ENCODE measurements around the gene RPS6KA1. TPM values are rescaled to one million over a fixed set of nuclear protein-coding genes. Genes with fewer than 3 reads are reported as not detected.

Gene RPS6KA1
- total and polyA plus RNA-seq, 9 of the 15 experiments (the other 6 are each of a cell fraction or from before 2014, with no cell fraction given), result 2.4 to 61.0 (median 35.5) TPM

DNA sequence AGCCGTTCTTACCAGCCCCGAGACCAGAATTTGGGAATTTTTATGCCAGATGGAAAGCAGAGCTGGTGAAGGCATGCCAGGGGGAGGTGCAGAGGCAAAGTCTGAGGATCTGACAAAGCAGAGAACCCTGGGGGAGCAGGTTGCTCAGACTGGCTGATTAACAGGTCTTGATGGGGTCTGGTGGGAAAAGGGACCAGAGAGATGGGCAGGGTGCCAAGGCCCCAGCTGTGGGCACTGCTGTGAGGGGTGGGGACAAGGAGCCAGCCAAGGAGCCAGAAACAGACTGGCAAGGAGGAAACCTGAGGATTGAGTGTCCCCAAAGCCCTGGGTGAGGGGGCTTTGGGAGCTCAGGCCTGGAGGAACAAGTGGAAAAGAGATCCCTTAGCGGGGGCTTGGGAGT lies 21.4 kb downstream of the RPS6KA1 start:
- TF ChIP-seq KAT2B (IDR thresholded peaks at IDR 0.05; ENCODE audit: low read depth, low read length) (no peak), NFIC (IDR thresholded peaks at IDR 0.05) (0 out of 2 replicates have a peak, but pooled peaks have one; percentile 42)
- intact Hi-C loops (cut with micrococcal nuclease) (no loop called here), in situ Hi-C loops (cut with MboI) (no loop called here)
- Histone ChIP-seq H3K27me3 (ENCODE audit: control insufficient read depth in 2 of 2, insufficient read depth in 2 of 2, low read length in 2 of 2) (no peaks in the 10 kb centered on the region), H3K9me3 (replicated peaks; ENCODE audit: control insufficient read depth, insufficient read depth, low read depth, low read length) (no peaks in the 10 kb centered on the region), H3K27ac (ENCODE audit: extremely low read depth, low read depth, low read length) (no peak overlapping the region), H3K9me1 (ENCODE audit: control insufficient read depth, insufficient read depth, low read length) (no peaks in the 10 kb centered on the region), H3K36me3 (ENCODE audit: control insufficient read depth, insufficient read depth, low read length) (peaks cover 75% of the 10 kb centered on the region; the same call in 2 of the 3 replicates), H3K79me2 (ENCODE audit: control insufficient read depth, insufficient read depth, low read length) (no peaks in the 10 kb centered on the region), H3K9ac (ENCODE audit: insufficient read depth in 1 of 2, low read depth in 2 of 2, low read length in 2 of 2) (peak overlapping the region in 1 of 2 experiments; percentile 6; a peak in 1 of 4 replicates), H4K20me1 (replicated peaks; ENCODE audit: control insufficient read depth, insufficient read depth, low read length) (no peaks in the 10 kb centered on the region), H3K4me2 (ENCODE audit: insufficient read depth, low read length) (no peak overlapping the region), H2AFZ (ENCODE audit: low read depth, low read length) (no peak overlapping the region), H3K4me1 (replicated peaks in 1 of 2; ENCODE audit: control insufficient read depth in 2 of 2, insufficient read depth in 2 of 2, low read length in 2 of 2) (peaks cover 0 to 9% of the 10 kb centered on the region in 2 experiments; a peak in 2 of 5 replicates), H3K4me3 (no peak overlapping the region)
- POLR2A ChIA-PET, result interaction anchor here (0.5 to 3.0 kb wide), 6 partner anchors 9 to 377 kb away, joined by 3 to 11 read pairs (median 4); partner anchors contain the start of gene RPS6KA1
- ATAC-seq (no peak), FAIRE-seq (no peak), DNase-seq (ENCODE audit: extremely low read depth in 1 of 4, low spot score in 3 of 4) (no peak)
- WGBS (ENCODE audit: insufficient coverage, low coverage, missing lambda C conversion rate), result 94% methylated on average over 3 of the region's 3 CpGs
- BruUV-seq (replicated peaks), result no TSS peak
- CTCF ChIA-PET (ENCODE audit: low intra/inter-chr PET ratio), result no interaction called here

DNA sequence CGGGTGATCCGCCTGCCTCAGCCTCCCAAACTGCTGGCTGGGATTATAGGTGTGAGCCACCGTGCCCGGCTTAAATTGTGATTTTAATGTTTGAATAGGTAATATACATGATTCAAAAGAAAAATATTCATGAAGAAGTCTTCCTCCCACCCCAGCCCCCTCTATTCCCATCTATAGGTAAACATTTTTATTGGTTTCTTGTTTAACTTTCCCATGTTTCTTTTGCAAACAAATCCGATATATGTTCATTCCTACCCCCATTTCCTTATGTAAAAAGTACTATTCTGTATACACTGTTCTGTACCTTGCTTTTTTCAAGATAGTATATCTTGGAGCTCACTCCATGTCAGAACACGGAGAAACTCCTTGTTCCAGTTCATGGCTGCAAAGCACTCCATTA lies 23.2 kb downstream of the RPS6KA1 start:
- H2AFZ ChIP-seq (ENCODE audit: low read depth, low read length), result no peak overlapping the region
- intact Hi-C loops (cut with micrococcal nuclease), result no loop called here
- FAIRE-seq (no peak), DNase-seq (ENCODE audit: extremely low read depth in 1 of 4, low spot score in 3 of 4) (no peak), ATAC-seq (no peak)
- H4K20me1 ChIP-seq (replicated peaks; ENCODE audit: control insufficient read depth, insufficient read depth, low read length), result no peaks in the 10 kb centered on the region
- H3K4me3 ChIP-seq, result no peak overlapping the region
- ChIA-PET POLR2A (interaction anchor here (0.6 to 3.0 kb wide), 2 partner anchors 11 to 1115 kb away, joined by 4 to 11 read pairs; no protein-coding TSS in a partner anchor), CTCF (ENCODE audit: low intra/inter-chr PET ratio) (no interaction called here)
- H3K9ac ChIP-seq (ENCODE audit: insufficient read depth in 1 of 2, low read depth in 2 of 2, low read length in 2 of 2), result no peak overlapping the region
- H3K27ac ChIP-seq (ENCODE audit: extremely low read depth, low read depth, low read length), result no peak overlapping the region
- H3K36me3 ChIP-seq (ENCODE audit: control insufficient read depth, insufficient read depth, low read length), result peaks cover 73% of the 10 kb centered on the region; the same call in 2 of the 3 replicates
- H3K4me1 ChIP-seq (replicated peaks in 1 of 2; ENCODE audit: control insufficient read depth in 2 of 2, insufficient read depth in 2 of 2, low read length in 2 of 2), result peaks cover 0 to 15% of the 10 kb centered on the region in 2 experiments; a peak in 3 of 5 replicates
- no peaks in the 10 kb centered on the region for H3K9me3 ChIP-seq (replicated peaks; ENCODE audit: control insufficient read depth, insufficient read depth, low read depth, low read length)
- H3K4me2 ChIP-seq (ENCODE audit: insufficient read depth, low read length), result no peak overlapping the region
- in situ Hi-C loops (cut with MboI), result no loop called here
- H3K27me3 ChIP-seq (ENCODE audit: control insufficient read depth in 2 of 2, insufficient read depth in 2 of 2, low read length in 2 of 2), result no peaks in the 10 kb centered on the region
- H3K79me2 ChIP-seq (ENCODE audit: control insufficient read depth, insufficient read depth, low read length), result no peaks in the 10 kb centered on the region
- H3K9me1 ChIP-seq (ENCODE audit: control insufficient read depth, insufficient read depth, low read length), result no peaks in the 10 kb centered on the region
- no TSS peak for BruUV-seq (replicated peaks)
- 83% methylated on average over 6 of the region's 6 CpGs for WGBS (ENCODE audit: insufficient coverage, low coverage, missing lambda C conversion rate)
- TF ChIP-seq SIRT6 (IDR thresholded peaks at IDR 0.05; ENCODE audit: low read depth, low read length) (no peak), ZNF197 (CRISPR knock-in tag; IDR thresholded peaks at IDR 0.05; ENCODE audit: low read depth) (no peak), BRD9 (IDR thresholded peaks at IDR 0.05; ENCODE audit: low read depth, partially characterized antibody) (no peak), RB1 (IDR thresholded peaks at IDR 0.05; ENCODE audit: low read depth) (no peak), GATA2 (CRISPR knock-in tag; IDR thresholded peaks at IDR 0.05) (no peak), ZNF175 (CRISPR knock-in tag; IDR thresholded peaks at IDR 0.05; ENCODE audit: low read depth) (no peak), ZNF75A (CRISPR knock-in tag; IDR thresholded peaks at IDR 0.05) (no peak), PTBP1 (IDR thresholded peaks at IDR 0.05; ENCODE audit: low read depth, low read length) (no peak), BCOR (IDR thresholded peaks at IDR 0.05) (no peak), ZNF551 (CRISPR knock-in tag; IDR thresholded peaks at IDR 0.05) (no peak), POLR2A (conservative IDR thresholded peaks at IDR 0.05) (no peak)
- TF ChIP-seq, protein P1, sequence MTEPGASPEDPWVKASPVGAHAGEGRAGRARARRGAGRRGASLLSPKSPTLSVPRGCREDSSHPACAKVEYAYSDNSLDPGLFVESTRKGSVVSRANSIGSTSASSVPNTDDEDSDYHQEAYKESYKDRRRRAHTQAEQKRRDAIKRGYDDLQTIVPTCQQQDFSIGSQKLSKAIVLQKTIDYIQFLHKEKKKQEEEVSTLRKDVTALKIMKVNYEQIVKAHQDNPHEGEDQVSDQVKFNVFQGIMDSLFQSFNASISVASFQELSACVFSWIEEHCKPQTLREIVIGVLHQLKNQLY (CRISPR knock-in tag; conservative IDR thresholded peaks at IDR 0.05), result no peak
- TF ChIP-seq, protein P2, sequence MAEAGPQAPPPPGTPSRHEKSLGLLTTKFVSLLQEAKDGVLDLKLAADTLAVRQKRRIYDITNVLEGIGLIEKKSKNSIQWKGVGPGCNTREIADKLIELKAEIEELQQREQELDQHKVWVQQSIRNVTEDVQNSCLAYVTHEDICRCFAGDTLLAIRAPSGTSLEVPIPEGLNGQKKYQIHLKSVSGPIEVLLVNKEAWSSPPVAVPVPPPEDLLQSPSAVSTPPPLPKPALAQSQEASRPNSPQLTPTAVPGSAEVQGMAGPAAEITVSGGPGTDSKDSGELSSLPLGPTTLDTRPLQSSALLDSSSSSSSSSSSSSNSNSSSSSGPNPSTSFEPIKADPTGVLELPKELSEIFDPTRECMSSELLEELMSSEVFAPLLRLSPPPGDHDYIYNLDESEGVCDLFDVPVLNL (CRISPR knock-in tag; IDR thresholded peaks at IDR 0.05; ENCODE audit: low read depth), result no peak
